ENCODE data around the gene WSB1.
"Not testable (repeated sequence)": the region's sequence is repeated elsewhere in the genome, so short reads cannot be mapped to it uniquely, and the experiment has no call there.

The WSB1 gene

DNA sequence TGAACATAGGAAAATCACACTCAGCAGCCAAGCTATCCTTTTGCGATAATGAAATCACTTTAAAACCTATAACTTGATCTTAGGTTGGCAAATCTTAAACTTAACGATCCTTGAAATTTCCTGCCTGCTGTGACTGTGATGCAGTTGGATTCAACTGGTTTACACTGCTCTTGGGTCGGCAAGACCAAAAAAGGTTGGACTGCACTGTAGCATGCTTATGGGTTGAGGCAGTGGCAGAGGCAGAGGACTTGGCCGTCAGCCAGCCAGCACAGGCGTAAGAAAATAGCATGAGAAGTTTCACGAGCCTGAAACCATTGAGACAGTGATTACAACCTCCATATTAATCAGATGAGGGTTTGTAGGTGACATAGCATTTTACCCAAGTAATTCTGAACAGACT, 21.4 kb downstream of the WSB1 start:
- peak in 29 of 51 donors; percentile 3 to 67 (median 28) for DNase-seq

DNA sequence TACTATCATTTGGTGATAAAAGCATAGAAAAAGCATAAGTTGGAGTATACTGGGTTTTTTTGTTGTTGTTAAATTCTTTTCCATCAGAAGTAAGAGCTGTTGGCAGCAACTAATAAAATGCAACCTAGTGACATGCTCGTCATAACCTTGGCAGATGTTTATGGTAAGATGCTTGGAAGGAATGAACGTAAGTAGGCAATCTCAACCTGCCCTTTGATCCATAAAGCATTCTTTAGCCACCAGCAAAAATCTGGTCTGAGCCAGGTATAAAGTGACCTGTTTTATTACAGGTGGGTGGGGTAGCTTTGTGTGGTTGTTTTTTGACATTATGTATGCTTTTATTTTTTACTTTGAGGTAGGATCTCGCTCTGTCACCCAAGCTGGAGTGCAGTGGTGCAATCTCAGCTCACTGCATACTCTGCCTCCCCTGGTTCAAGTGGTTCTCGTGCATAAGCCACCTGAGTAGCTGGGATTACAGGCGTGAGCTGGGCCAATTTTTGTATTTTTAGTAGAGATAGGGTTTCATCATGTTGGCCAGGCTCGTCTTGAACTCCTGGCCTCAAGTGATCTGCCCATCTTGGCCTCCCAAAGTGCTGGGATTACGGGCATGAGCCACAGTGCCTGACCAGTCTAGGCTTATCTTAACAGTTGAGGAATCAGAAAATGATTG, 22.0 kb downstream of the WSB1 start:
- no peak for DNase-seq

DNA sequence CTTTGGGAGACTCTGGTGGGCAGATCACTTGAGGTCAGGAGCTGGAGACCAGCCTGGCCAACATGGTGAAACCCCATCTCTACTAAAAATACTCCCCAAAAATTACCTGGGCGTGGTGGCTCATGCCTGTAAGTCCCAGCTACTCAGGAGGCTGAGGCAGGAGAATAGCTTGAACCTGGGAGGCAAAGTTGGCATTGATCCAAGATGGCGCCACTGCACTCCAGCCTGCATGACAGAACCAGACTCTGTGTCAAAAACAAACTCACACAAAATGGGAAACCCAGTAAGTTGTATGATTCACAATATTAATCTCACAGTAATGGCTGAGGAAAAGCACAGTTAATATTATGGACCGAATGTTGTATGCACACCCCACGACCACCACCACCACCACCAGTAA, 24.3 kb downstream of the WSB1 start:
- no peak for DNase-seq

DNA sequence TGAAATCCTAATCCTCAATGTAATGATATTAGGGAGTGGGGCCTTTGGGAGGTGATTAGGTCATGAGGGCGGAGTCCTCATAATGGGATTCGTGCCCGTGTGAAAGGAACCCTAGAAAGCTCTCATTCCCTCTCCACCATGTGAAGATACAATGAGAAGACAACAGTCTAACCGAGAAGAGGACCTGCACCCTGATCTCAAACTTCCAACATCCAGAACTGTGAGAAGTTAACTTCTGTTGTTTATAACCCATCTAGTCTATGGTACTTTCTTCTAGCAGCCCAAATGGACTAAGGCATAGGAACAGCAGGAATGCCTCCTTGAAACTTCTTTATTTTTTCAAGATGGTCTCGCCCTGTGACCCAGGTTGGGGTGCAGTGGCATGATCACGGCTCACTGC, 24.7 kb downstream of the WSB1 start:
- DNase-seq = no peak

DNA sequence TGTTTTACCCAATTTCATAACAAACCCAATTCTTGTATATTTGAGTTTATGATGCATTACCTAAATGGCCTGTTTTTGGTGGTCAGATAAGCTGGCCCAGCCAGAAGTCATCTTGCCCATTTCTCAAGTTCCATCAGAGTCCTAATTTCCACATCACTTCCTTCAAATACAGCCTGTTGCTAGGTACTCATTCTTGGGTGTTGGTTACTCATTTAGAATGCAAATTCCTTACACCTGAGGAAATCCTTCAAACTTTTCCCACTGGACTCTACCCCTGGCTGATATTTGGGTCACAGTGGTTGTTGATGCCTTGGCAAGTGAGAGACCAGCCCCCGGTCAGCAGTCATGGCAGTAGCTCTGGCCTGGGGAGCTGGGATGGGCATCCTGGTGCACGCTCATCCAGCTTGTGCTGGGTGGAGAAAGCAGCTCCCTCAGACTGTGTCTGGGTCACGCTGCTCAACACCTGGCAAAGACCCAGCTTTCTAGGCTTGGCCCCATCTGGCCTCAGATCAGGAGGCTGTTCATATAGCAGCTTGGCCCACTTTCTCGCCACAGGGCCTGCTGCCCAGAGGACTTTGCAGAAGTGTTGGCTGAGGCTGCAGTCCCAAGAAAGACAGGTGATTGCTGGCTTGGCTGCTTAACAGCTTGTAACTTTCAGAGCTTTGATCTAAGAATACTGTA, 25.8 kb downstream of the WSB1 start:
- peak in 31 of 51 donors; percentile 18 to 76 (median 44) for DNase-seq

DNA sequence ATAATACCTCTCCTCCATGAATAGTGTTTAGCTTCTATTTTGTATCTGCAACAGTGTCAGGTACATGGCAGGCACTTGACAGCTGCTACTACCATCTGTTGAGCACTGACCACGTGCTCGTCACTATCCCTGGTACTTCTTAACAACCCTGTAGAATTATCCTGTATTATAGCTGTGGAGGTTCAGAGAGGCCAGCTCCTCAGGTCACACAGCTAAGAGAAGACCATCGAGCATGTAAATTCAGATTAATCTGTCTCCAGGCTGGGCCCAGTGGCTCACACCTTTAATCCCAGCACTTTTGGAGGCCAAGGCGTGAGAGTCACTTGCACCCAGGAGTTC, 26.3 kb downstream of the WSB1 start:
- no peak for DNase-seq

DNA sequence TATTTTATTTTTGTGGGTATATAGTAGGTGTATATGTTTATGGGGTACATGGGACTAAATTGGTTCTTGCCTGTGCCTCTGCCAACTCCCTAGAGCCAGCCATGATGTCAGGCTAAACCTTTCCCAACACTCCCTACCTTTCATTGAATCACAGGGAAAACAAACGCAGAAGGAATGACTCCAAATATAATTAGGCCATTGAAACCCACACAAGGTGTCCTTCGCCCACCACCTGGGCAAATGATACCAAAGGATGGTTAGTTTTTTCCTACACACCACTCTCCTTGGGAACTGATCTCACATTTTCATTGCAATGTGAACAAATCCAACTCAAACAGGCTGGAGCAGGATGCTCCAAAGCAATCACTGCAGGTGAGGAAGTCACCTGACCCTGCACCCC, 27.5 kb downstream of the WSB1 start:
- no peak for DNase-seq

DNA sequence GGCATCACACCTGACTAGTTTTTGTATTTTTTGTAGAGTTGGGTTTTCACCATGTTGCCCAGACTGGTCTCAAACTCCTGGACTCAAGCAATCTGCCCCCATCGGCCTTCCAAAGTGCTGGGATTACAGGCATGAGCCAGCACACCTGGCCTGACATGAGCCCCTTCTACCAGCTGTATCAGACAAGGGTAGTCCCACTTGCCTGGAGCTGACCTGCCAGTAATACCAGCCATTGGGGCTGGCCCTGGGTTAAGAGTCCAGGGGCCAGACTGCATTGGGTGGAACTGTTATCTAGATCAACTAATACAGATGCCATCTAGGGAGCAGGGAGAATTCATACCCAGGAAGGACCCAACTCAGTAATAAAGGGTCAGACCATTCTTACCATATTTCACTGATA, 28.1 kb downstream of the WSB1 start:
- DNase-seq = no peak

DNA sequence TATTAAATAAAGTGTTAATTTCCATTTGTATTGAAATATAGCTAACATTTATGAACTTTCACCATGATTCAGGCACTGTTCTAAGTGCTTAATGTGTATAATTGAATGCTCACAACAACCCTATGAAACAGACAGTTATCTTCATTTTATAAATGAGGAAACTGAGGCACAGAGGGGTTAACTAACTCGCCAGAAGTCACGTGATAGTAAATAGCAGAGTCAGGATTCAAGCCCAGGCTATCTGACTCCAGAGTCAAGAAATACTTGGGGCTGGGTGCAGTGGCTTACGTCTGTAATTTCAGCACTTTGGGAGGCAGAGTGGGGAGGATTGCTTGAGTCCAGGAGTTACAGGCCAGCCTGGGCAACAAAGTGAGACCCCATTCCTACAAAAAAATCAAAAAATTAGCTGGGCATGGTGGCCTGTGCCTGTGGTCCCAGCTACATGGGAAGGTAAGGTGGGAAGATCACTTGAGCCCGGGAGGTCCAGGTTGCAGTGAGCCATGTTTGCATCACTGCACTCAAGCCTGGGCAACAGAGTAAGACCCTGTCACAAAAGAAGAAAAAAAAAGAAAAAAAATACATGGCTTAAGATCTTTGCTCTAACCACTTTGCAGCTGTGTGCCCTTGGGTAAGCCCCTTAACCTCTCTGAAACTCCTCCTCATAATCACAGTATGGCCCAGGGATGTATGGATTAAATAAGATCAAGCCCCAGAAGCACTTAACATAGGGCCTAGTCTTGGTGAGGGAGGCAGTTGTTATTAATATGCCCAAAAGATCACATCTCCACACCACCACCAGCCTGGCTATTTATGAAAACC, 29.0 kb downstream of the WSB1 start:
- no peak for DNase-seq

DNA sequence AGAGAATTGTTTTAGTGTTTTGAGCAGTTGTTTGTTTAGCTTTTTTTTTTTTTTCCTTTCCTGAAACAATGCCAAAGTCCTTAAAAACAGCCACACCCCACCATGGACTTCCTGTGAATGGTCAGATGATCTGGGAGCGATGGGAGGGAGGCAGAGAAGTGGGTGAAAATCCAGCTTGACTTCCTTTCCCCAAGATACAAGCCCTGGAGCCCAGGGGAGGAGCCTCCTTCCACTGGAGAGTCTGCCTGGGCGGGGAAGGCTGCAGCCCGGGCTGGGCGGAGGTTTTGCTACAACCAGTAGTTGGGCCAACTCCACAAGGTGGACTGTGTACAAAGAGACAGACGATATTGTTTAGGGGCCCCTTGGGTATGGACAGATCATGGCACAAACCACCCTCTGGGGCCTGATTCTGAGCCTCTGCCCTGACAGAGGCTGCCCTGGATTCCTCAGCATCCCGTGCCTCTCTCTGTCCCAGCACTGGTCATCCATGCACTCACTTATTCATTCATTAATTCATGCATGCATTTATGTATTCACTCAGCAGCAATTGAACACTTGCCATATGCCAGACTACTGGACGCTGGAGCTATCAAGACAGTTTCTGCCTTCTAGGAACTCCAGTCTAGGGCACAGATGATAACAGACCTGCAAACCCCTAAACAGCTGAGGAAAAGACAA, 29.8 kb downstream of the WSB1 start:
- DNase-seq = no peak

DNA sequence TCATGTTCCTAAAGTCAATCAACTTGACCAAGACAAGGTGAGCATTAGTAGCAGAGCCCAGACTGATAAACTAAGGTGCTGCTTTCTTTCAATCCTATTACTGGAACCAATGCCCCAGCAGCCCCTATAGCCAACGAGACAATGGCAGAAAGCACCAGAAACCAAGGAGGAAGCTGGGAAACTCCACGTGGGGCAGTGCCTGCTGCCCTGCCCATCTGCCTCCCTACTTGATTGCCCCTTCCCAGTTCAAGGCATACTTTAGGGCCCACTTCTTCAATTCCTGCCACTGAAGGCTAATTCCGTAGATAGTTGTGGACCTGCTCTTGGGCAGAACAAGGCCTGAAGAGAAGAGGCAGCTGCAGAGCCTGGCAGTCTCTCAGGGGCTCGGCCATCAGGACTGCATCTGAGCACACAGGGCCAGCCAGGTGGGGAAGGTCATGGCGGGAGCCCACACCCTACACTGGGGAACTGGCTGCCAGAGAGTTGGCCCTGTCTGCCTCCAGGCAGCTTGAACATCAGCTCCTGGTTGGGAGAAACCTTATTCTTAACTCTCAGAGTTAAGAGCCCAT, 30.9 kb downstream of the WSB1 start:
- no peak for DNase-seq

DNA sequence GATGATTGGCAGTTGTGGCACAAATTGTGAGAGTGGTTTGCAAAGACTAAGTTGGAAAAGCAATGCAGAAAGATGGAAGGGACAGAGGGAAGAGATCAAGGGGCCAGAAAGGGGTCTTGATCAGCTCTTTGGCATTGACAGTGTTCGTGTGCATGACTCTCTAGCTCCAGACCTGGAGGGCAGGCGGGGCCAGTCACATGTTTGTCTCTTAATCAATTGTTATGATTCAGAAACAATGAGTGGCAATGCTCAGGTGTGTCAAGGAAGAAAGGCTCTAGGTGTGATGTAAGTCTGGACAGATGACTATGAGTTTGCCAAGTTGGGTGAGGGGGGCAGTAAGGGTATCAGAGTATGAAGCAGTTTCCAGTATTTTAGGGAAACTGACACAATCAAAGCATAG, 32.1 kb downstream of the WSB1 start:
- no peak for DNase-seq

DNA sequence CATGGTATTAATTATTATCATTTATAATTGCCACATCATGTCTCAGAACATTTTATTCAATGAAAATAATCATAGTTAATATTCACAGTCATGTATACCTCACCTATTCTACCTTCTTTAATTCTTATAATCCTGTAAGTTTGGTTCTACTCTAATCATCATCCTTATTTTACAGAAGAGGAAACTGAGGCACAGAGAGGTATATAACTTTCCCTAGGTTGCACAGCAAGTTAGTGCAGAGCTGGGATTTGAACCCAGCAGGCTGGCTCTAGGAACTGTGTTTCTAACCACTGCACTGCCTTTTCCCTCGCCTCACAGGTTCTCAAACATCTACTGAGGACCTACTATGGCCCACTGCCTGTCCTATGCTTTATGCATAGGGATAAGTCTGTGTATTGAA, 32.7 kb downstream of the WSB1 start:
- DNase-seq = no peak

DNA sequence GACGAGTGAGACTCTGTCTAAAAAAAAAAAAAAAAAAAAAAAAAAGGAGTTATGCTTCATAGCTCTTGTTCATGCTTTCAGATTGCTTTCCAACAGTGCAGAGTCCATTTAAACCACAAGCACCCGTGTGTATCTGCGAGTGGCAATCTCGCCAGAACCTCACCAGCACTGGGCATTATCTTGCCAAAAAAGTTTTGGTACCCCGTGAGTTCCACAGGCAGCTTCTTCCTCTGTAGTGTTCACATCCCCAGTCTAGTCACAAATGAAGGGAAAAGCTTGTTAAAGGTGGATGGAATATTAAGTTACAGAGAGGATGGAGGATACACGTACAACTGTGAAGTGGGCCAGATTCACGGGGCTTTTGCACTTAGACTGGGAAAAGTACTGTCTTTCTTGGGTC, 33.5 kb downstream of the WSB1 start:
- DNase-seq = no peak

DNA sequence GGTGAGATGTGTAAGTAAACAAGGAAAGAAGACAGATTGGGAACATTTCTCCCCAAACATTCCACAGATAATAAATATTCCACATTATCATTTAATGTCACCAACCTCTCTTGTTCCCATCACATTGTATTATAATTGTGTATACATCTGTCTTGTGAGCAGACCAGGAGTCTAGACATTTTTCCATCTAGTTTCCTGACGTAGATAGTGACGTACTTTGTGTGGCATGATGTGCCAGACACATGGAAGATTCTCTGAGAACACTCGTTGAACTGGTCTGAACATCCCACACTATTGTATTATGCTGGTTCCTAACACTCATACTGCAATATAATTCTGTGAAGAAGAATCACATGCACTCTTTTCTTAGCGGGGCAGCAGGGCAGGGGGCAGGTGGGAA, 34.0 kb downstream of the WSB1 start:
- no peak for DNase-seq

DNA sequence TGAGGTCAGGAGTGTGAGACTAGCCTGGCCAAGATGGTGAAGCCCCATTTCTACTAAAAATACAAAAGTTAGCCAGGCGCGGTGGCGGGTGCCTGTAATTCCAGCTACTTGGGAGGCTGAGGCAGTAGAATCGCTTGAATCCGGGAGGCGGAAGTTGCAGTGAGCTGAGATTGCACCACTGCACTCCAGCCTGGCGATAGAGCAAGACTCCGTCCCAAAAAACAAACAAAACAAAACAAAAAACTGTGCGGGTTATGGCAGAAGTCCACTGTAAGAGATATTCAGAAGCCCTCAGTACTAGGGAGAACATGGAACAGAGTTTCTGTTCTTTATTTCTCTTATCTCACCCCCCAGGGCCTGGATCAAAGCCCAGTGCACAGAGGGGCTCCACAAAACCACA, 34.8 kb downstream of the WSB1 start:
- not testable (repeated sequence) for DNase-seq

DNA sequence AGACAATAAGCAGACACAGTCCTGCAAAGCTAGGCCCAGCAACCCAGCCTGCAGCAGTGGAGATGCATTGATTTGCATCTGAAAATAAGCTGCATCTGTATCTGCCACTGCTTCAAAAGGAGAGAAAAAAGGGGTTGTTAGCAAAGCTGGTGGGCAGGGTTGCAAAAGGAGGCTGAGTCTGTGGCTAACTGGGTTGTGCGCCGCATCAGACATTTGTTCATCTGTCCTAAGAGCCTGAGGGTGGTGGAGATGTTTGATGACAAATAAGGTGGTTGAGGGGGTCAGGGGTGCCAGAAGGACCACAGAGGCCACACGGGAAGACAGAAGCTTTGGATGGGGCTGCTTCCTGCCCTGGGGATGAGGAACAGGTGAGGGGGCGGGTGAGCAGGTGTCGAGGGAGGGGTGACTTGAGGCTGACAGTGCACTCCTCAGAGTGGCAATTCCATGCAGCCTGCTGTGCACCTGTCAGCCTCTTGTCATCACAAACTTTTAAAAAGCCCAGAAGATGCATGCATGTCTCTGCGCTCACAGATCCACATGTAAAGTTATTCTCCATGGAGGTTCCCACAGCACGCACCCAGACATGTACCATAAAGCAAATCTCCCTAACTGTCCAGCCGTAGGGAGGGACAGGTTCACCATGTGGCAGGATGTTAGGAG, 35.4 kb downstream of the WSB1 start:
- DNase-seq = no peak

DNA sequence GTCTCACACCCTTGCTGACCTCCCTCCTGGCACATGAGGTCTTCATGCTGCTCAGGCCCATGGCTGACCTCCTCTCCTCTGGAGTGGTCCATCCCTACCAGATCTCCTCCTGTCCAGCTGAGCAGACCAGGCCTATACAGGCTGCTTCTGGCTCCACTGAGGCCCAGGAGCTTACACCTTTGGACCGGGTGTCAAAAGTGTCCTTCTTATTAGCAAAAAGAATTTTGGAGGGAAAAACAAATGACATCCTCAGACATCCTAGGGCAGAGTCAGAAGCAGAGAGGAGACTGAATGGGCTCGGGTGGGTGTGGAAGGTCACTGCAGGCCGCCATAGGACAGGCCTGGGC, 38.1 kb downstream of the WSB1 start:
- no peak for DNase-seq

DNA sequence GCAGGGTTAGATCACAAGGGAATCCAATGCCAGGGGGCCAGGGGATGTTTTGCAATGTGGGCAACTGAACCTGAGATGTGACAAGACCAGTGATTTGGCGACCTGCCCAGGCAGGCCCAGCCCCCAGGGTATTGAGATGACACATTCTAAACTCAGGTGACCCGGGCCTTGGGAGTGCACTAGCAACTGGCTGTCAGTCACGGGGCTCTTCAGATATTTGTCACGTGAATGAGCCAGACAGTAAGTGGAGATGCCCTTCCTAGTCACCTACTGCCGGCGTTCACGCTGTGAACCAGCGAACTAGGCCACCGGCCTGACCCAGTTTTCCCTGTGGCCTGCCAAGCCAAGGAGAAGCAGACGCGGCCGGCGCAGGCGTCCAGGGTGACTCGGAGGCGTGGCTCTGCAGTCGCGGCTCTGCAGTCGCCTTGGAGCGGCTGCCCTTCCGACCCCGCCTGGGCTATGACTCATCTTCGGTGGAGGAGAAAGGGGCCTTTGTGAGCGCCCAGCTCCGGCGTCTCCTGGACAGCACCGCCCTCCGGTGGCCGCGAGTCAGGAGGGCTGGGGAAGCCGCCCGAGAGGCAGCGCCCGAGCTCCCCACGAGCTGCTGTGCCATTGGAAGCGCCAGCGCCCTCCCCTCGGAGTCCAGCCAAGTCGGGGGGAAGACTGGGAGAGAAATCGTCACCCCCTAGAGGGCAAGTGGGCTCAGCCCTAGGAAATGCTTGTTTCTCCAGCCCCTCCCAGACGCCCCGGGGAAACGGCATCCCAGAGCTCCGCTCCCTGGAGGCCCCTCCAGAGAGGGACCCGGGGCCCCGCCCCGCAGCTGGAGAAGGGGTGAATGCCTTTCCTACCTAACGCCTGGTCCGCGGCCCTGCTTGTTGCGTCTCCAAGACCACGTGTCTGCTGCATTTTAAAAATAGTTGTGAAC, 38.8 kb downstream of the WSB1 start:
- peak; percentile 80 to 100 (median 97) for DNase-seq

DNA sequence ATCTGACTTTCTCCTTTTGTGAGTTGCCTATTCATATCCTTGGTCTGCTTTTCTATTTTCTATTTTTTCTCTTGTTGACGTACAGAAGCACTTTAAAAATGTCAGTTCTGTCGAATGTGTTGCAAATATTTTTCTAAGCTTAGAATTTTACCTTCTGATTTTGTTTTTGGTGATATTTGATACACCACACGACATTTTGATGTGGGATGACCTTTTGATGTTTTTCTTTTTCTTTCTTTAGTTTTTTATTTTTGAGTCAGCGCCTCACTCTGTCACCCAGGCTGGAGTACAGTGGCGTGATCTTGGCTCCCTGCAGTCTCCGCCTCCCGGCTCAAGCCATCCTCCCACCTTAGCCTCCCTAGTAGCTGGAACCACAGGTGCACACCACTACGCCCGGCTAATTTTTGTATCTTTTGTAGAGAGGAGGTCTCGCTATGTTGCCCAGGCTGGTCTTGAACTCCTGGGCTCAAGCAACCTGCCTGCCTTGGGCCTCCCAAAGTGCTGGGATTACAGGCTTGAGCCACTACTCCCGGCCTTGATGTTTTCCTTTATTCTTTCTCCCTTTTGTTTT, 39.6 kb downstream of the WSB1 start:
- peak in 2 of 51 donors; percentile 6 to 51 for DNase-seq

All from hypothalamus (tissue), 51 donors.